Natural killer cell treated with Interleukin-12 subunit alpha and Interleukin-12 subunit beta and Interleukin-15 and Interleukin-18, amount 100 ng/mL, for 72 hours (primary cell): Measurements from ENCODE around the gene CNKSR1. TPM values are rescaled to one million over a fixed set of nuclear protein-coding genes. Genes with fewer than 3 reads are reported as not detected.
"Not testable (repeated sequence)": the region's sequence is repeated elsewhere in the genome, so short reads cannot be mapped to it uniquely, and the experiment has no call there.

ENCODE experiments used
- ATAC-seq, 2 donors: fragments of 150-1000 bp; cut with Tn5 transposase in 1 of 2; sonication (Bioruptor Pico), chemical (Tn5 transposase) in 1 of 2; 2 replicates each; pipeline ENCODE4 v1.10.0; 2021
- DNase-seq: peaks from one replicate; pipeline ENCODE4 v3.0.0; 2022; ENCODE audit warnings: low spot score
- H3K27ac Mint-ChIP-seq, 2 donors: 1 replicate in 1 of 2; 2 replicates in 1 of 2; pipeline ENCODE4 v1.8.0; 2022; ENCODE audit warnings: mixed read lengths in 2 of 2, mild to moderate bottlenecking in 1 of 2, moderate library complexity in 1 of 2
- H3K27me3 Mint-ChIP-seq, 2 donors: 1 replicate in 1 of 2; 2 replicates in 1 of 2; pipeline ENCODE4 v1.8.0; 2022; ENCODE audit warnings: mixed read lengths in 2 of 2
- H3K36me3 Mint-ChIP-seq: one replicate; pipeline ENCODE4 v1.8.0; 2022; ENCODE audit warnings: mixed read lengths
- H3K4me1 Mint-ChIP-seq, 2 donors: 1 replicate in 1 of 2; 2 replicates in 1 of 2; pipeline ENCODE4 v1.8.0; 2022; ENCODE audit warnings: low read depth in 2 of 2, mixed read lengths in 2 of 2, mild to moderate bottlenecking in 1 of 2
- H3K4me3 Mint-ChIP-seq: one replicate; pipeline ENCODE4 v1.8.0; 2022; ENCODE audit warnings: mixed read lengths
- H3K9me3 Mint-ChIP-seq: 2 replicates; pipeline ENCODE4 v1.8.0; 2022; ENCODE audit warnings: mixed read lengths
- total RNA-seq, 2 donors: library from RNA; stranded (reverse); gene quantifications; one replicate each; pipeline ENCODE4 v1.2.3, GENCODE V29; 2022

The CNKSR1 gene
- total RNA-seq, 2 donors from 2014 or later, result 2.5 TPM; not detected in 1

- no peaks in the 10 kb centered on the region for H3K4me1 Mint-ChIP-seq
- no peak for ATAC-seq
- H3K27me3 Mint-ChIP-seq, result peaks cover 0 to 8% of the 10 kb centered on the region in 2 donors
- H3K9me3 Mint-ChIP-seq, result no peaks in the 10 kb centered on the region
- no peak overlapping the region for H3K4me3 Mint-ChIP-seq
- no peak for DNase-seq
- no peak overlapping the region for H3K27ac Mint-ChIP-seq
- no peaks in the 10 kb centered on the region for H3K36me3 Mint-ChIP-seq
These were observed 33.0 kb downstream of the CNKSR1 start for GRCh38 chr1:26210147-26210870.

GRCh38 chr1:26212726-26213125 lies 35.4 kb downstream of the CNKSR1 start:
- peaks cover 0 to 8% of the 10 kb centered on the region in 2 donors for H3K27me3 Mint-ChIP-seq
- no peaks in the 10 kb centered on the region for H3K36me3 Mint-ChIP-seq
- no peaks in the 10 kb centered on the region for H3K9me3 Mint-ChIP-seq
- H3K4me3 Mint-ChIP-seq, result no peak overlapping the region
- ATAC-seq (no peak), DNase-seq (no peak)
- H3K27ac Mint-ChIP-seq, result no peak overlapping the region
- H3K4me1 Mint-ChIP-seq, result no peaks in the 10 kb centered on the region

GRCh38 chr1:26213335-26213905 lies 36.1 kb downstream of the CNKSR1 start:
- no peaks in the 10 kb centered on the region for H3K36me3 Mint-ChIP-seq
- DNase-seq, result no peak
- no peaks in the 10 kb centered on the region for H3K9me3 Mint-ChIP-seq
- no peak for ATAC-seq
- peaks cover 0 to 8% of the 10 kb centered on the region in 2 donors for H3K27me3 Mint-ChIP-seq
- H3K27ac Mint-ChIP-seq, result no peak overlapping the region
- no peaks in the 10 kb centered on the region for H3K4me1 Mint-ChIP-seq
- no peak overlapping the region for H3K4me3 Mint-ChIP-seq

DNA sequence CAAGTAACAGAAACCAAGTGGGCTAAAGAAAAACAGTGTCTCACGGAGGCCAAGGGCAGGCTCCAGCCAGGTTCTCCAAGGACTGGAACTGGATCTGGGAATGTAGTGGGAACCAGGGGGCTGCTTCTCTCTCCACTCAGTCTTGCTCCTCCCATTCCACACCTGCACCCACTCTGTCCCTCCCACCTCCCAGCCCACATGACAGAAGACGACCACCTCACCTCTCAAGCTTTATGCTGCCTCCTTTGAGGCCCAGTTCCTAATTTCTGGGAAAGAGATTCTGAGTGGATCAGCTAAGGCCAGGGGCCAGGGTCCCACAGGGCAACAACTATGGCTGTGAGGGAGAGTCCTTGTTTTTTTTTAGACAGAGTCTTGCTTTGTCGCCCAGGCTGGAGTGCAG lies 38.0 kb downstream of the CNKSR1 start:
- H3K27me3 Mint-ChIP-seq, result peaks cover 0 to 2% of the 10 kb centered on the region in 2 donors
- H3K4me1 Mint-ChIP-seq, result no peaks in the 10 kb centered on the region
- no peak overlapping the region for H3K4me3 Mint-ChIP-seq

GRCh38 chr1:26218906-26219494 lies 41.7 kb downstream of the CNKSR1 start:
- no peaks in the 10 kb centered on the region for H3K9me3 Mint-ChIP-seq

More for the DNA sequence above, 38.0 kb downstream of the CNKSR1 start:
- Mint-ChIP-seq H3K27ac (no peak overlapping the region), H3K36me3 (no peaks in the 10 kb centered on the region), H3K9me3 (no peaks in the 10 kb centered on the region)
- no peak for DNase-seq
- no peak for ATAC-seq

DNA sequence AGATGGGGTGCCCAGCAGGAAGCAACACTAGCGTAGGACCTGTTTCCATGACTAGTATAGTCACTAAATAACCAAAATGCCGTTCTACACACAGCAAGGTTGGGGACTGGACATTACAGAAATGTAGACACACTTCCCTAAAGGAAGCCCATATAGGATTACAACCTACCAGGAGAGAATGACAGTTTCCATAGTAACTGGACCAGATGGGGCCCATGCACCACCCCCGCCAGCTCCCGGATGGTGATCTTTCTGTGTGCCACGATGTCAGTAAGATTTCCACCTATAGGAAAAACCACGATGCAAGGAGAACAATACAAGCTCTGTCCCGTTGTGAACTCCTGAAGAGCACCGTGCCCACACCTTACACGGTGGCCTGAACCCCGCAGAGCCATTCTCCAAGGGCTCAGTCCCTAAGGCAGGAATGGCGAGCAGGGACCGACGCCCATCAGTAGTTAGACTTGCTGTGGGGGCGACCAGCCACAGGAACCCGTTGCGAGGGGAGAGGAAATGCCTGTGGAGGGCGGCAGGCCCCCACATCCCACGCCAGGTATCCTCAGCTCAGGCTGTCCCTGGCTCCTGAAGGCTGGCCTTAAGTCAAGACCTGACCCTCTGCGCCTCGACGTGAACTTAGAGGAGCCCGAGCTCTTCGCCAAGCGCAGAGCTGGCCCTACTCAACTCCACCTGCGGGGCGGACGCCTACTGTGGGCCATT lies 43.1 kb downstream of the CNKSR1 start:
- Mint-ChIP-seq H3K36me3 (no peaks in the 10 kb centered on the region), H3K9me3 (no peaks in the 10 kb centered on the region), H3K4me1 (no peaks in the 10 kb centered on the region)

More at GRCh38 chr1:26218906-26219494, 41.7 kb downstream of the CNKSR1 start:
- no peaks in the 10 kb centered on the region for H3K36me3 Mint-ChIP-seq
- H3K27ac Mint-ChIP-seq, result no peak overlapping the region
- DNase-seq (no peak), ATAC-seq (no peak)
- peaks cover 0 to 2% of the 10 kb centered on the region in 2 donors for H3K27me3 Mint-ChIP-seq
- H3K4me3 Mint-ChIP-seq, result no peak overlapping the region
- H3K4me1 Mint-ChIP-seq, result no peaks in the 10 kb centered on the region

DNA sequence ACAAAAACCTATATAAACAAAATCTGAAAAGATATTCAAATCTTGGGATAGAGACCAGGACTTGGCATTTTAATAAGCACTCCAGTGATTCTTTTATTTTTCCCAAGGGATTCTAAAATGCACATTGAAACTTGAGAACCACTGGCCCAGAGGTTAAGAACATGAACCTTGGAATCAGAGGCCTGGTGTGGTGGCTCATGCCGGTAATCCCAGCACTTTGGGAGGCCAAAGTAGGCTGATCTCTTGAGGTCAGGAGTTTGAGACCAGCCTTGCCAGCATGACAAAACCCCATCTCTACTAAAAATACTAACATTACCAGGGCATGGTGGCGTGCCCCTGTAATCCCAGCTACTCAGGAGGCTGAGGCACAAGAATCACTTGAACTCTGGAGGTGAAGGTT lies 43.8 kb downstream of the CNKSR1 start:
- H3K36me3 Mint-ChIP-seq, result no peaks in the 10 kb centered on the region
- ATAC-seq, result no peak
- H3K4me1 Mint-ChIP-seq, result peaks cover 6 to 7% of the 10 kb centered on the region in 2 donors
- H3K4me3 Mint-ChIP-seq, result no peak overlapping the region
- no peak for DNase-seq
- H3K27me3 Mint-ChIP-seq, result peaks cover 7% of the 10 kb centered on the region in 2 donors
- H3K9me3 Mint-ChIP-seq, result no peaks in the 10 kb centered on the region
- no peak overlapping the region for H3K27ac Mint-ChIP-seq

More for the DNA sequence above, 43.1 kb downstream of the CNKSR1 start:
- peaks cover under 1 to 2% of the 10 kb centered on the region in 2 donors for H3K27me3 Mint-ChIP-seq
- no peak overlapping the region for H3K4me3 Mint-ChIP-seq
- ATAC-seq, result no peak
- DNase-seq, result no peak
- H3K27ac Mint-ChIP-seq, result no peak overlapping the region

GRCh38 chr1:26224606-26225005 lies 47.3 kb downstream of the CNKSR1 start:
- no peak overlapping the region for H3K4me3 Mint-ChIP-seq
- H3K27ac Mint-ChIP-seq, result no peak overlapping the region
- ATAC-seq (no peak), DNase-seq (no peak)
- H3K27me3 Mint-ChIP-seq, result peaks cover 11 to 13% of the 10 kb centered on the region in 2 donors
- H3K36me3 Mint-ChIP-seq, result no peaks in the 10 kb centered on the region
- H3K4me1 Mint-ChIP-seq, result peaks cover 7 to 10% of the 10 kb centered on the region in 2 donors
- H3K9me3 Mint-ChIP-seq, result no peaks in the 10 kb centered on the region

- peak overlapping the region in 1 of 2 donors; percentile 47 for H3K27ac Mint-ChIP-seq
- peaks cover 11 to 13% of the 10 kb centered on the region in 2 donors for H3K27me3 Mint-ChIP-seq
- H3K9me3 Mint-ChIP-seq, result no peaks in the 10 kb centered on the region
- H3K4me1 Mint-ChIP-seq, result peaks cover 7 to 10% of the 10 kb centered on the region in 2 donors
- DNase-seq (peak; percentile 81), ATAC-seq (peak; percentile 91 to 95)
- H3K4me3 Mint-ChIP-seq, result peak overlapping the region; percentile 82
- H3K36me3 Mint-ChIP-seq, result no peaks in the 10 kb centered on the region
These were observed 47.9 kb downstream of the CNKSR1 start for GRCh38 chr1:26225033-26225831.

- not testable (repeated sequence) for DNase-seq, ATAC-seq, H3K9me3 Mint-ChIP-seq, H3K27me3 Mint-ChIP-seq, H3K36me3 Mint-ChIP-seq, H3K27ac Mint-ChIP-seq, H3K4me3 Mint-ChIP-seq
- H3K4me1 Mint-ChIP-seq, result peaks cover 18 to 20% of the 10 kb centered on the region in 2 donors
These were observed 53.4 kb downstream of the CNKSR1 start for GRCh38 chr1:26230682-26231081.

DNA sequence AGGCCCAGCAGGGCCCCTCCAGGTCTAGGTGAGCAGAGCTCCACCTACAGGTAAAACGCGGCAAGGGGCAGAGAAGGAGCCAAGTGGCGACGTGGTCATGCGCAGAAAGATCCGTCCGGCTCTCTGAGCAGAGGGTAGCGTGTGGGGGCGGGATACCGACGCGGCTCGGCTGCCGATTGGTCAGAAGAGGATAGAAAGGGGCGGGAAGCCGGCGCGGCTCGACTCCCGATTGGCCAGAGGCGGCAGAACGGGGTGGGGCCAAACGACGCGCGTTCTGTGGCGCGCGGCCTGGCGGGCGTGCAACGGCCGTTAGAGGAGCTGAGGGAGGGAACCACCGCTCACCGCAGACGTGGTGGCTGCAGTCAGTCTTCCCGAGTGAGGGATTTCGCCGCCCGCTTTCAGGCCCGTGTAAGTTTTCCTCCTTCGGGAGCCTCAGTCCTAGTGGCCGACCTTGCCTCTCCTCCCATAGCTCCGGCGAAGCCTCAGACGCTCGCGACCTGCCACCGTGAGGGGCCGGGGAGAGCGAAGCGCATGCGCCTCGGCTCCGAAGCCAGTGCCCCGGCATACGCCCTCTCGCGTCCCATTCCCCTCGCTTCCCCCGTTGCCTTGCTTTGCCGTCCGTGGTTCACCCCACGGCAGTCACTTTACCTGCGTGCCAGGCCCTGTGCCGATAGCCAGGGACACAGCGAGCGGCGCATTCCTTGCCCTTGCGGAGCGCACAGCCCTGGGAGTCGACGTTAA lies 56.8 kb downstream of the CNKSR1 start, which contains the start of gene CEP85:
Gene CEP85, plus strand, starts transcription at position 298 of the 741 bp plus-strand sequence. CDS start 5,584 bp downstream, outside the sequence.
- H3K36me3 Mint-ChIP-seq, result no peaks in the 10 kb centered on the region
- ATAC-seq (peak; percentile 98 to 99), DNase-seq (peak; percentile 97)
- peak within 1 kb of the TSS; percentile 94 to 99 for H3K27ac Mint-ChIP-seq
- H3K4me1 Mint-ChIP-seq, result peaks cover 21 to 33% of the 10 kb centered on the region in 2 donors
- no peaks in the 10 kb centered on the region for H3K9me3 Mint-ChIP-seq
- peak within 1 kb of the TSS; percentile 99 for H3K4me3 Mint-ChIP-seq
- H3K27me3 Mint-ChIP-seq, result no peaks in the 10 kb centered on the region

- H3K4me3 Mint-ChIP-seq, result peak overlapping the region; percentile 99
- H3K36me3 Mint-ChIP-seq, result no peaks in the 10 kb centered on the region
- no peaks in the 10 kb centered on the region for H3K9me3 Mint-ChIP-seq
- no peak for ATAC-seq
- DNase-seq, result no peak
- no peaks in the 10 kb centered on the region for H3K27me3 Mint-ChIP-seq
- peaks cover 21 to 33% of the 10 kb centered on the region in 2 donors for H3K4me1 Mint-ChIP-seq
- peak overlapping the region; percentile 94 to 99 for H3K27ac Mint-ChIP-seq
These were observed 57.5 kb downstream of the CNKSR1 start for GRCh38 chr1:26234644-26235370.
